PC-3 (cell line): ENCODE results near the gene KCNG4. TPM values are rescaled to one million over a fixed set of nuclear protein-coding genes. Genes with fewer than 3 reads are reported as not detected.

ENCODE experiments used
- ATAC-seq: fragments of 200-7000 bp; cut with Tn5 transposase; 2 replicates; pipeline ENCODE4 v1.9.1; 2020; ENCODE audit warnings: mild to moderate bottlenecking, moderate library complexity
- BruUV-seq: library from RNA; stranded (reverse); fragments of 400-500 nt; replicated peaks from 2 replicates; lab custom pipeline; 2021; lab: Mats Ljungman, UMichigan
- CTCF ChIA-PET: fragments of 300-600 bp; sonication (Branson Sonifier 250); formaldehyde crosslinking; loops from one replicate; lab custom pipeline; 2022; ENCODE audit warnings: antibody characterized with exemption; lab: Charles Lee
- POLR2A ChIA-PET: fragments of 300-600 bp; sonication (Branson Sonifier 250); formaldehyde crosslinking; loops from one replicate; lab custom pipeline; 2022; ENCODE audit warnings: antibody characterized with exemption; ENCODE audit not compliant: unreplicated experiment; lab: Charles Lee
- DNase-seq: peaks from one replicate; pipeline ENCODE4 v3.0.0-alpha.2; 2015
- H2AFZ ChIP-seq: fragments of 300-600 bp; sonication (generic); 2 replicates; pipeline ENCODE4 v1.6.0; 2016; ENCODE audit warnings: antibody characterized with exemption, low read length
- H3F3A ChIP-seq: fragments of 300-600 bp; sonication (generic); one replicate; pipeline ENCODE4 v1.6.0; 2017; ENCODE audit warnings: antibody characterized with exemption, low read length, control low read depth, mild to moderate bottlenecking; ENCODE audit not compliant: unreplicated experiment
- H3K27ac ChIP-seq: fragments of 300-600 bp; sonication (generic); 2 replicates; pipeline ENCODE4 v1.5.1; 2016; ENCODE audit warnings: mild to moderate bottlenecking, low read length
- H3K27me3 ChIP-seq: fragments of 300-600 bp; sonication (generic); 2 replicates; pipeline ENCODE4 v1.6.1; 2016; ENCODE audit warnings: low read length, mixed read lengths
- H3K36me3 ChIP-seq: fragments of 300-600 bp; sonication (generic); 2 replicates; pipeline ENCODE4 v1.6.1; 2016; ENCODE audit warnings: low read depth, mixed run types, low read length, mixed read lengths
- H3K4me1 ChIP-seq: fragments of 300-600 bp; sonication (generic); 2 replicates; pipeline ENCODE4 v1.5.1; 2016; ENCODE audit warnings: low read length; ENCODE audit not compliant: insufficient read depth
- H3K4me2 ChIP-seq: fragments of 300-600 bp; sonication (generic); 2 replicates; pipeline ENCODE4 v1.6.0; 2016; ENCODE audit warnings: low read length
- H3K4me3 ChIP-seq: fragments of 300-600 bp; sonication (generic); 2 replicates; pipeline ENCODE4 v1.5.1; 2016; ENCODE audit warnings: mild to moderate bottlenecking, low read length, mixed read lengths
- H3K79me2 ChIP-seq: fragments of 300-600 bp; sonication (generic); 2 replicates; pipeline ENCODE4 v1.6.1; 2017; ENCODE audit warnings: low read length, mixed read lengths
- H3K9ac ChIP-seq: fragments of 300-600 bp; sonication (generic); 2 replicates; pipeline ENCODE4 v1.6.0; 2016; ENCODE audit warnings: mild to moderate bottlenecking, low read length
- H3K9me2 ChIP-seq: fragments of 300-600 bp; sonication (generic); replicated peaks from 2 replicates; pipeline ENCODE4 v1.6.1; 2016; ENCODE audit warnings: mixed run types, low read length, mixed read lengths
- H3K9me3 ChIP-seq: fragments of 300-600 bp; sonication (generic); 2 replicates; pipeline ENCODE4 v1.6.1; 2016; ENCODE audit warnings: low read length, mixed read lengths
- H4K20me1 ChIP-seq: fragments of 300-600 bp; sonication (generic); 2 replicates; pipeline ENCODE4 v1.6.1; 2016; ENCODE audit warnings: low read length, mixed read lengths
- CTCF ChIP-seq: fragments of 300-600 bp; sonication (generic); conservative IDR thresholded peaks from 2 replicates; pipeline ENCODE4 v1.5.1; 2017; ENCODE audit warnings: antibody characterized with exemption, low read depth, mild to moderate bottlenecking, low read length
- EZH2 ChIP-seq: fragments of 300-600 bp; sonication (generic); IDR thresholded peaks from one replicate; pipeline ENCODE4 v1.6.1; 2017; ENCODE audit warnings: antibody characterized with exemption, mild to moderate bottlenecking, low read length; ENCODE audit not compliant: unreplicated experiment
- EZH2phosphoT487 ChIP-seq: fragments of 300-600 bp; sonication (generic); IDR thresholded peaks from 2 replicates; pipeline ENCODE4 v1.6.1; 2018; ENCODE audit warnings: mild to moderate bottlenecking, antibody characterized with exemption, low read length, borderline replicate concordance
- intact Hi-C: fragments of 100-400 bp; cut with micrococcal nuclease; formaldehyde crosslinking; loops from 2 replicates; pipeline ENCODE4 v1.9.0; 2023
- total RNA-seq: library from RNA; depleted of rRNA; stranded (reverse); fragments of >200 nt; gene quantifications from 2 replicates; pipeline ENCODE4 v1.2.3, GENCODE V29; 2014

KCNG4 gene
- total RNA-seq, 1 experiment from 2014 or later, result 0.04 TPM

- ChIA-PET CTCF (no interaction called here), POLR2A (no interaction called here)
- Histone ChIP-seq H2AFZ (no peak overlapping the region), H3K9me3 (no peaks in the 10 kb centered on the region), H3K4me1 (peaks cover 15% of the 10 kb centered on the region), H3K36me3 (no peaks in the 10 kb centered on the region), H3K79me2 (no peaks in the 10 kb centered on the region), H3K9ac (no peak overlapping the region), H3K4me2 (no peak overlapping the region), H3K27ac (no peak overlapping the region), H3K4me3 (no peak overlapping the region), H4K20me1 (no peaks in the 10 kb centered on the region), H3F3A (no peaks in the 10 kb centered on the region), H3K27me3 (no peaks in the 10 kb centered on the region), H3K9me2 (no peaks in the 10 kb centered on the region)
- TF ChIP-seq EZH2phosphoT487, result no peak
- TF ChIP-seq EZH2, result no peak
- no peak for TF ChIP-seq CTCF
- BruUV-seq, result no TSS peak
- intact Hi-C loops, result no loop called here
- ATAC-seq (no peak), DNase-seq (no peak)
These were observed 7.8 kb downstream of the KCNG4 start for GRCh38 chr16:84232060-84232459.

GRCh38 chr16:84229471-84229870 lies 10.3 kb downstream of the KCNG4 start:
- Histone ChIP-seq H3K79me2 (no peaks in the 10 kb centered on the region), H3K4me2 (no peak overlapping the region), H3K27ac (no peak overlapping the region), H3K9me3 (no peaks in the 10 kb centered on the region), H3K36me3 (no peaks in the 10 kb centered on the region), H3F3A (no peaks in the 10 kb centered on the region), H2AFZ (no peak overlapping the region), H3K4me3 (no peak overlapping the region), H3K9ac (no peak overlapping the region), H4K20me1 (no peaks in the 10 kb centered on the region), H3K4me1 (peaks cover 15% of the 10 kb centered on the region), H3K9me2 (no peaks in the 10 kb centered on the region), H3K27me3 (no peaks in the 10 kb centered on the region)
- DNase-seq (no peak), ATAC-seq (no peak)
- intact Hi-C loops, result no loop called here
- POLR2A ChIA-PET, result no interaction called here
- CTCF ChIA-PET, result no interaction called here
- BruUV-seq, result no TSS peak
- TF ChIP-seq EZH2phosphoT487 (no peak), CTCF (no peak), EZH2 (no peak)

GRCh38 chr16:84228256-84228838 lies 11.5 kb downstream of the KCNG4 start:
- H3K9me2 ChIP-seq, result no peaks in the 10 kb centered on the region
- H3F3A ChIP-seq, result no peaks in the 10 kb centered on the region
- peak overlapping the region; percentile 74 for H3K27ac ChIP-seq
- no peaks in the 10 kb centered on the region for H3K27me3 ChIP-seq
- H4K20me1 ChIP-seq, result no peaks in the 10 kb centered on the region
- no peaks in the 10 kb centered on the region for H3K36me3 ChIP-seq
- no peaks in the 10 kb centered on the region for H3K79me2 ChIP-seq
- intact Hi-C loops, result no loop called here
- CTCF ChIA-PET, result interaction anchor here (1.0 kb wide), 2 partner anchors 41 to 283 kb away, joined by 3 to 5 read pairs; partner anchors contain the start of gene TAF1C
- TF ChIP-seq EZH2 (no peak), EZH2phosphoT487 (no peak), CTCF (no peak)
- POLR2A ChIA-PET, result no interaction called here
- peaks cover 23% of the 10 kb centered on the region for H3K4me1 ChIP-seq
- no TSS peak for BruUV-seq
- H2AFZ ChIP-seq, result peak overlapping the region; percentile 59; the same call in 1 of the 2 replicates
- H3K4me2 ChIP-seq, result peak overlapping the region; percentile 74
- ATAC-seq (peak; percentile 90), DNase-seq (peak; percentile 77)
- H3K4me3 ChIP-seq, result peak overlapping the region; percentile 40; the same call in 1 of the 2 replicates
- no peaks in the 10 kb centered on the region for H3K9me3 ChIP-seq
- peak overlapping the region; percentile 35 for H3K9ac ChIP-seq
